T-helper 9 cell (primary cell): Measurements from ENCODE around the gene C19orf12.

Experiments used
- DNase-seq: peaks from one replicate; pipeline ENCODE4 v3.0.0-alpha.2; 2020

The C19orf12 gene

DNA sequence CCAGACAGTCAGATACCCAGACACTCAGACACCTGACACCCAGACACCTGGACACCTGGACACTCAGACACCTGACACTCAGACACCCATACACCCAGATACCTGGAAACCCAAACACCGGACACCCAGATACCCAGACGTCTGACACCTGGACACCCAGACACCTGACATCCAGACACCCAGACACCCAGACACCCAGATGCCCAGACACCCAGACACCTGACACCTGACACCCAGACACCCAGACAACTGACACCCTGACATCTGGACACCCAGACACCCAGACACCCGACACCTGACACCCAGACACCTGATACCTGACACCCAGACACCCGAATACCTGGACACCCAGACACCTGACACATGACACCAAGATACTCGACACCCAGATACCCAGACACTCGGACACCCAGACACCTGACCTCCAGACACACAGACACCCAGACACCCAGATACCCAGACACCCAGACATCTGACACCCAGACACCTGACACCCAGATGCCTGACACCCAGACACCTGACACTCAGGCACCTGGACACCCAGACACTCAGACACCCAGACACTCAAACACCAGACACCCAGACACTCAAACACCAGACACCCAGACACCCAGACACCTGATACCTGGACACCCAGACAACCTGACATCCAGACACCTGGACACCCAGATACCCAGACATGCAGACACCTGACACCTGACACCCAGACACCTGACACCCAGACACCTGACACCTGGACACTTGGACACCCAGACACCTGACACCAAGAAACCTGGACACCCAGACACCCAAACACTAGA lies 19.1 kb downstream of the C19orf12 start:
- no peak for DNase-seq

DNA sequence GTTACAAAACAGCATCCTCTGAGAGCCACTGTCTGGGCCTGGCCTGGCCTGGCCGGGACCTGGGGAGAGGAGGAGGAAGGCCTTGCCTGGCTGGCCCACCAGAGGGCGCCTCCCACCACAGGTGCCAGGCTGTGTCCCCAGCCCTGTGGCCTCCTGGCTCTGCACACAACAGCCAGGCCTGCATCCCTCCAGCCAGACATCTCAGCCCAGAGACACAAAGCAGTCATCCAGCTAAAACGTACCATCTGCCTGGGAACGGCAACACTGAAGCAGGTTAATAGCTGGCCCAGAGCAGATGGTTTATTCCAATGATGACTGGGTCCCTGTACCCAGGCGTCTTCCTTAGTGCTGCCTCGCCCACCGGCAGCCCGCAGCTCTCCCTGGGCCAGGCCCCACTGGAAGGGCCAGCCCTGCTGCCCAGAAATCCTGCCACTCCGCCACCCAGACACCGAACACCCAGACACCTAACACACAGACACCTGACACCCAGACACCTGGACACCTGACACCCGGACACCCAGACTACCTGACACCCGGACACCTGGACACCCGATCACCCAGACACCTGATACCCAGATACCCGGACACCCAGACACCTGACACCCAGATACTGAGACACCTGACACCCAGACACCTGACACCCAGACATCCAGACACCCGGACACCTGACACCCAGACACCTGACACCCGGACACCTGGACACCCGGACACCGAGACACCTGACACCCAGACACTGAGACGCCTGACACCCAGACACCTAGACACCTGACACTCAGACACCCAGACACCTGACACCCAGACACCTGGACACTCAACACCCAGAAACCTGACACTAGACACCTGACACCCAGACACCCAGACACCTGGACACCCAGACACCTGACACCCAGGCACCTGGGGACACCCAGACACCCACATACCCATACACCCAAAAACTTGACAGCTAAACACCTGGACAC lies 20.1 kb downstream of the C19orf12 start:
- peak; percentile 77 for DNase-seq

DNA sequence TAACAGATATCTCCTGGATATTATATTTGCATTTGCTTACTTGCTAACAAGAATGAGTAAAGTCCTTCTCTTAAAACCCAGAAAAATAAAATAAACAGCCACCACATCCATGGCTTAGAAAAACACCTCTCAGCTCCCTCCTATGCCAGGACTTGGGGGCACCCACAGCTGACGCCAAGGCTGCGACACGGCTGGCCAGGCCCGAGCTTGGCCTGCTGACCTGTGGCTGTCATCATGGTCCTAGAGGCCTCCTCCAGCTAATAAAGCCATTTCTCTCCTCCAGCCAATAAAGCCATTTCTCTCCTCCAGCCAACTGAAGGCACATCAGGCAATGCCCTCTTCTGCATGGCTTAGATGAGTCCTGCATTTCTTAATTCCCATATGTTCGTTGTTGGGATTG lies 20.9 kb downstream of the C19orf12 start:
- no peak for DNase-seq

DNA sequence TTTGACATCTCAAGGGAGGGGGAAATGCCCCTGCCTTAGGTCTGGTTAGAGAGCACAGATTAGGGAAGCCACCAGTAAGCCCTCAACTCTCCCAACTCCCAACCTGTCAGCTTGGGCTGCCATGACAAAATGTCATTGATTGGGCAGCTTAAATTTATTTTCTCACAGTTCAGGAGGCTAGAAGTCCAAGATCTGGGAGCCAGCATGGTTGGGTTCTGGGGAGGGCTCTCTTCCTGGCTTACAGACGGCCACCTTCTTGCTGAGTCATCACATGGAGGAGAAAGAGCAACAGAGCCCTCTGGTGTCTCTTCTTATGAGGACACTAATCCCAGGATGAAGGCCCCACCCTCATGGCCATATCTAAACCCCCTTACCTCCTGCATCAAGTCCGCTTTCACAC lies 24.2 kb downstream of the C19orf12 start:
- no peak for DNase-seq

DNA sequence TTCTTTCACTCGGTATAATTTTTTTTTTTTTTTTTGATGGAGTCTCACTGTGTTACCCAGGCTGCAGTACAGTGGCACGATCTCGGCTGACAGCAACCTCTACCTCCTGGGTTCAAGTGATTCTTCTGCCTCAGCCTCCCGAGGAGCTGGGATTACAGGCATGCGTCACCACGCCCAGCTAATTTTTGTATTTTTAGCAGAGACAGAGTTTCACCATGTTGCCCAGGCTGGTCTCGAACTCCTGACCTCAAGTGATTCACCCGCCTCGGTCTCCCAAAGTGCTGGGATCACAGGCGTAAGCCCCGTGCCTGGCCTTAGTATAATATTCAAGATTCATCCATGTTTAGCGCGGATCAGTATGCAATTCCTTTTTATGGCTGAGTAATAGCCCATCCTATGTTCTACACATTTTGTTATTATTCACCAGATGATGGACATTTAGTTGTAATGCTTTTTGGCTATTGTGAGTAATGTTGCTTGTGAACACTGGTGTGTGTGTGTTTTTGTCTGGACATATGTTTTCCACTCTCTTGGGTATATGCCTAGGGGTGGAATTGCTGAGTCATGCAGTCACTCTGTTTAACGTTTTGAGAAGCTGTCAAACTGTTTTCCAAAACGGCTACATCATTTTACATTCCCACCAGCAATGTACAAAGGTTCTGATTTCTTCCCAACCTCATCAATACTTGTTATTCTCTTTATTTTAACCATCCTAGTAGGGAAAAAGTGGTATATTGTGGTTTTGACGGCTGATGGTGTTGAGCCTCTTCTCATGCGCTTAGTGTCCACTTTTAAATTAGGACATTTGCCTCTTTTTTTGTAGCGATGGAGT lies 26.9 kb downstream of the C19orf12 start:
- DNase-seq: no peak

DNA sequence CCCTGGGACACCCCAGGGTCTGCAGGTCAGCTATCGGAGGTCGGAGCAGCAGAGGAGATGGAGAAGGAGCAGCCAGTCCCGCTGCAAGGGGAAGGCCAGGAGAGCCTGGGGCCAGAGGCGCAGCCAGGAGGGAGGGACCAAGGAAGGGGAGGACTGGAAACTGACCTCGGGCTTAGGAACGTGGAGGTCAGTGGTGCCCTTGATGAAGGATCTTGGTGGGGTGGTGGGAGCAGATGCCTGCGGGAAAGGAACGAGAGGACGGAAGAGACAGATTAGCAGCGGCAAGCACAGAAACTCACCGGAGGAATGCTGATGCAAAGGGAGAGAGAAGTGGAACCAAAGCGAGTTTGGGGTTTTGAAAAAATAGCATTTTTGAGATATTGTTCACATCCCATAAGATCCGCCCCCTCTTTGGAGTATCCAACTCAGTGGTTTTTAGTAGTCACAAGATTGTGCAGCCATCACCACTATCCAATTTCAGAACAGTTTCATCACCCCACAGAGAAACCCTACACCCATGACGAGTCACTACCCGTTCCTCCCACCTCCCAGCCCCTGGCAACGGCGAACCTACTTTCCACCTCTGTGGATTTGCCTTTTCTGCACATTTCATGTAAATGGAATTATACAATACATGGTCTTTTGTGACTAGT lies 27.7 kb downstream of the C19orf12 start:
- no peak for DNase-seq

DNA sequence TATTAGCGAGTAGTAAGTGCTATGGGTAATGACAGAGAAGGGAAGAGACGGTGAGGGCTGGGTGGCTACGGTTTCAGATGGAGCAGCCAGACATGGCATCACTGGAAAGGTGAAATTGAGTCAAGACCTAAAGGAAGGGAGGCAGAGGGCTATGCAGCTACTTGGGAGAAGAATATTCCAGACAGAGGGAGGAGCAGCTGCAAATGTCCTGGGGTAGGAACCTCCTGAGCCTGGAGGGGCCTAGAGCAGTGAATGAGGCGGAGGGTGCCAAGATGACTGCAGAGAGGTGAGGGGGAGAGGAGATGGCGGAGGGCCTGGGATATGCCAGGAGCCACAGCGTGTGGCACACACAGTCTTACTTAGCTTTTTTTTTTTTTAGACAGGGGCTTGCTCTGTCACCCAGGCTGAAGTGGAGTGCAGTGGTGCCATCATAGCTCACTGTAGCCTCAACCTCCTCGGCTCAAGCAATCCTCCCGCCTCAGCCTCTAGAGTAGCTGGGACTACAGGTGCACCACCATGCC lies 28.7 kb downstream of the C19orf12 start:
- no peak for DNase-seq

DNA sequence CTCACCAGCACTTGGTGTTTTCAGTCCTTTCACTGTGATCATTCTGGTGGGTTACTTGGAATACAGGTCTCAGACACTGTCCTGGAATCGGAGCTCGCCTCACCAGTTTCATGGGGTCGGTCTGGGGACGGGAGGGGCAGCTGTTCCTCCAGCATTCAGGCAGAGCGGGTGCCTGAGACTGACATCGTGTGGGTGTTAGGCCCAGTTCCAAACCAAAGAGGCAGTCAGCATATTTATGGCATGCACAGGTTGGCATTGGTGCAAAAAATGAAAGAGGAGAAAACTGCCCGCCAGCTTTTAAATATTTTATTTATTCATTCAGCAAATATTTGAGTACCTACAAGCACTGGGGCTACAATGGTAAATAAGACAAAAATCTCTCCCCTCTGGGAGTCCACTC lies 29.7 kb downstream of the C19orf12 start:
- no peak for DNase-seq

DNA sequence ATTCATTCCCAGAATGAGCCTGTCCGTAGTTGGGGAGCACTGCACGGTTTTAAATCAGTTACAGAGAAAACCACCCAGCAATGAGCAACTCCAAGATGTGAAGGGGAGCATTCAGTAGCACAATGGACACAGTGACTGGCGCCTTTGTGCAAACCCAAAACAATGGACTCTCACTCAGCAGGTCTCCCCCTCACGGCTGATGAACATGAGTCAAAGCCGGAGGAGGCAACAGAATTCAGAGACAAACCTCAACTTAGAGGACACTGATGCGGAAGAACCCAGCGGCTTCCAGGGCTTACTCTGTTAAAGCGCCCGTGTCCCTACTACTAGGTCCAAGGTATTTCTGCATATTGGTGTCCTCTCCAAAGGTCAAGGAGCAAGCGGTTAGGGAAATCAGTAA lies 32.1 kb downstream of the C19orf12 start:
- no peak for DNase-seq

DNA sequence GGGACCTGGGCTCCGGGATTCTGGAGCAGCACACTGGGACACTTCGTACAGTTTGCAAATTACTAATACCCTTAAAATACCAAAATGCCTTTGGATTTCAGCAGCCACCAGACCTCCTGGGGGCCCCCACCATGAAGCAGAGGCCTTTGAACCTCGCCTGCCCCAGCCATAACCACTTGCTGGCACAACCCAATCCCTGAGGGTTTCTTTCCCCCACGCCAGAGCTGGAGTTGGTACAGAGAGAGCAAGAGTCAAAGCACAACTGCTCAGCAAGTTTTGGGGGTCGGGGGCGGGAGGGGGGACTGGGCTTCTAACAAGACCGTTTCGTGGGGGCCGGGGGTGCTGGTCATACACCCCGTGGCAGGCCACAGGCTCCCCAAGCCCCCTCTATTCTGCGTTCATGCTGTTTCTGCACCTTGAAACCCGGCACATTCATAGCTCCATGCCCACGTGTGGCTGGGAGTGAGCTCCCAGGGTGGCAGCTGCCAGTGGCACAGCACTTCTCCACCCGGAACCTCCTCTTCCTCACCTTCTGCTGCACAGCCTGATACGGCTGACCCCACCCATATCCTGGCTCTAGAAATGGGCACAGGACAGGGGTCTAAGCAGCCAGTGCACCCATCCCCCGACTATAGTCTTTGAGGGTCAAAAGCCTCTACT lies 32.7 kb downstream of the C19orf12 start:
- no peak for DNase-seq

DNA sequence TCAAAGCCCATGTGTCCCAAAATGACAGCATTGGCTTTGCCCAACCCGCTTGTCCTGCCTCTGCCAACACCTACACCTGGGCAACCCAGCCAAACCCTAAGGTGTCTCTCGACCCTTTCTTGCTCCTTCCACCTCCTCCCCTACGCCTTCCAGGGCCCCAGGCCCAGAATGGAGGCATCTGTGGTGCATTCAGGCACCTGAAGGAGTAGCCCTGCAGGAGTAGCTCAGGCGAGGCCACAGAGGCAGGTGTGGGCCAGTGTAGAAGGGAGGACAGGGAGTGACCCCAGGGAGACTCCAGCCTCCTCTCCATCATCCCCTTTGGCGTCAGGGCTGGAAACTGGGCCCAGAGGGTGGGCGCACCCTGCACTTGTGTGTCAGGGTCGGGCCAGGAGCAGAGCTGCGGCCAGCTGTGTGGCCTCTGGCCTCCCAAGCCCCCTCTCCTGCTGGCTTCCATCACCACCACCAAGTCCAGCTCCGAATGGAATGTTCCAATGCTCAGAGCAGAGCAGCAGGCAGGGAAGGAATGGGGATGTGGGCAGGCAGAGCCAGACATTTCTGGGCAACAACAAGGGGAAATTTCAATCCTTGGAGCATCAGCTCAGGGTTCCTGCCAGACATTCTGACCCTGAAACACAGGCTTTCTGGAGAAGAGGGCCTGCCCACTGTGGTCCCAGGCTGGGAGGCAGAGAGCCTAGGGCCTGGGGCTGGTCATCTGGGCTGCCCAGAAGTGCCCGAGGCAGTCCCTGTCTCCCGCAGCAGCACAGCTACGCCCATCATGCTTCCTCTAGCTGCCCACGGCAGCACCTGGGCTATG lies 33.4 kb downstream of the C19orf12 start:
- no peak for DNase-seq

DNA sequence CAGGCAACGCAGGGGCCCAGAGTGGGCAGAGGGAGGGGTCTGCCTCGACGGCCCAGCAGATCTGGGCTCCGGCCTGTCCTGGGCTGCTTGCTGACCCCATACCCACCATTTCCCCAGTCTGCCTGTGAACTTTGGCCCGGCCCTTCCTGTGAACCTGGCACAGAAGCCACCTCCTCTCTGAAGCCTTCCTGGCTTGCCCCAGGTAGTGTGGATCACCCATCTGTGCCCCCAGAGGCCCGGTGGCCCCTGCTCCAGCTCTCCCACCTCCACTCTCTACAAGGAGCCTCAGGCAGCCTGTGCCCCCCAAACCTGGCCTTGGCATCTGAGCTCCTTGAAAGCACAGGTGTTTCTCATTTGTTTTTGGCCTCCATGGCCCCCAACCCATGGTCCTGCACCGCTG lies 34.1 kb downstream of the C19orf12 start:
- no peak for DNase-seq

DNA sequence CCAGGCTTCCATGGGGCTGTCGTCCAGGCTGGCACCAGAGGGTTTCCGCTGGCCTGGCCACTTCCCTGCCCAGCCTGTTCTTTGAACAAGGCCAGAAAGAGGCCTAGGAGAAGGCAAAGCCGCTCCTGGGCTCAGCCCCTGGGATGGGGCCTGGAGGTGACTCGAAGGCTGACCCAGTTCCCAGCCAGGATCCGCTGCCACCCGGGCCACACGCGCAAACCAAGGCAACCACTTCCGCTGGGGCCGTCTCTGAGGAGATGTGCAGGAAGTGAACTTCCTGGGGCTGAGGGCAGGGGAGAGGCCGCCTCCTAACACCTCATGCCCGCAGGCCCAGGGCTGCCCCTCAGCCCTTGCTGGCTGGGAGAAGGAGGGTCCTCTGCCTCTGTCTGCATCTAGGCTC lies 34.6 kb downstream of the C19orf12 start:
- peak; percentile 81 for DNase-seq

DNA sequence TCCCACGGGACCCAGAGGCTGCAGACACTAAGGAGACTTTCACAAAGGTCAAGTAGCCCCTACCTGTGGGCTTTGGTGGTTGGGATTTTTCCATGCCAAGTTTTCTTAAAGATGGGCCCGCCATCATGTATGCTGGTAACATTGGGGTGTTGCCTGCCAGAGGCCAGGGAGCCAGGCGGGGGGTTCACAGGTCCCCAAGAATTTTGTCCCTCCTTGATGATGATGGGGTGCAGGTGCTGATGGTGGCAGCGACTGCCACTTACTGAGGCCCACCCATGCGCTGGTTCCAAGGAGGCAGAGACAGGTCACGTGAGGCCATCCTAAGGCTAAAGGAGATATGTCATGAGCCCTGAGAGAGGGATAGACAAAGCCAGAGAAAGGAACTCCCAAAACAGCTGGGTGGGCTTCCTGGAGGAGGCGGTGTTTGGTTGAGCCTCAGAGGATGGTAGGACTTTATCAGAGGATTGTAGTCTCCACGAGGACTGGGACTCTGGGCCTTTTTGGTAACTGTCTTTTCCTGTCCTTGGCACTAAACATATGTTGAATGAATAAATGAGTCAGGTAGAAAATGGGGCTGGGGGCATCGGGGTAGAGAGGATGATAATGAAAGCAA lies 35.4 kb downstream of the C19orf12 start:
- DNase-seq: no peak

DNA sequence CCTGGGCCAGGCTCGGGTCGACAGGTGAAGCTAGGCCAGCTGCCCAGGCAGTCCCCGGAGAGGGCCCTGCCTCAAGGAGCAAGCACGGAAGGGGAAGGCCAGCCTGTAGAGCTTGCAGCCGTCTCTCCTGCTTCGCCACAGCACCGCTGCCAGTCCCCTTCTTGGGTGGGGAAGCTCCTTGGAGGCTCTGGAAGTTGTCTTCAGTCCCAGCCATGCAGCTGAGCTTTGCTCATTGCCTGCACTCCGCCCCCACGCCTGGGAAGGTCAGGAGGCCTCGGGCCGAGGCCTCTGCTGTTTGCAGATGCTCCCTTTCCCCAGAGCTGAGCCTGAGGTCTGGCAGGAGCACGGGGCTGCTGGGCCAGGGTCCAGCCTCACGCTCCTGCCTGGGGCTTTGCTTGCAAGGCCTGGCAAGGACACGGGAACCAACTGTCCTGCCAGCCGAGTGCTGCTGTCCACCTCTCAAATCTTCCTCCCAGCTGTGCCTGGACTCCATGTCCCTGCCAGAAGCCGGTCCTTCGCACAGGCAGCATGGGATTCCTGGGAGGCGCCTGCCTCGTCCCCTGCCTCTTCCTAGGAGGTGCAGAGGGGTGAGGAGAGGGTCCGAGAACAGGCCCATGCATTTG lies 36.5 kb downstream of the C19orf12 start:
- DNase-seq: no peak

DNA sequence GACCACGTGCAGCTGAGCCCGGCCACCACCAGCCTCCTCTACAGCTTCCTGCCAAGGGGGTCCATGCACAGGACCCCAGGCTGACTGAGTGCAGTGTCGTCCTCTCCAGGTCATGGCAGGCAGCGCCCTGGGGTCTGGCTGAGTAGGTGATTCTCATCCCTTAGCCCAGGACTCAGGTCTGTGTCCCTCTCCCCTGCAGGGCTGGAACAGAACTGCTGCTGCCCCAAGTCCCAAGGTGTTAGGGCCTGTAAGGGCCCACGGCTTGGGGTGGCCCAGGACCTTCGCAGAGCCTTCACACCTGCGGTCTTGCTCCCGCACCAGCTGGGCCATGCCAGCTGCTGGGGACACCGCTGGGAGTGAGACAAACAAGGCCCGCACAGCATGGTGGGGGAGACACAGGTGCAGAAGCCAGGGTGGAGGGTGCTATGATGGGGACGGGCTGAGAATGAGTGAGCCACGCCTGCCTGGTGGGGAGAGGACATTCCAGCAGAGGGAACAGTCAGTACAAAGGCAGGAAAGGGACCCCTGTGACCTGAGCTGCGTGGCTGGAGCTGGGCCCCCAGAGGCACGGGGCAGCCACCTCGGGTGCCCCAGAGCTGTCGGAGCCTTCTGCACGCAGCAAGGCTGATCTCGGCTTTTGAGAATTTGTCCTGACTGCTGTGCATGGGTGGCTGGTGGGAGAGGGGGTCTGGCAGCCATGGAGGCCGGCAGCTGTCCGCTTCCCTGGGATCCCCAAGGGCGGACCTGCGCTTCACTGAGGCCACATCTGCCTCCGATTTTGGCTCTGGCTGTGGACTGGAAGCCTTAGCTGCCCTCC lies 37.9 kb downstream of the C19orf12 start:
- no peak for DNase-seq

DNA sequence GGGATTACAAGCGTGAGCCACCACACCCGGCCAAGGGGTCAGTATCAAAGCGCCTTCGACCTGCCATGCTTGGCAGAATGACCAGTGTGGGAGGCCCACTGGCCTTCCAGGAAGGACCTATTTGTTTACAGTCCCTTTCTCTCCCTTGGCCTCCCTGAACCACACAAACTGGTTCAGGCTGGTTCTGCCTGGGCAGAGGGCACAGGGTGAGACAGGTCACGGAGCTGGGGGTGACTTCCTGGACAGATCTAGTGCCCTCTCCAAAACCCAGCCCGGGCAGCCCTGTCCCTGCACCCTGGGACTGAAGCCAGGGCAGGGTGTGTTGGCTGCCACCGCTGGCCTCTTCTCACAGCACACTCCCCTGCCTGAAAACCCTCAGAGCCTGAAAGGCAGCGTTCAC lies 38.5 kb downstream of the C19orf12 start:
- no peak for DNase-seq

DNA sequence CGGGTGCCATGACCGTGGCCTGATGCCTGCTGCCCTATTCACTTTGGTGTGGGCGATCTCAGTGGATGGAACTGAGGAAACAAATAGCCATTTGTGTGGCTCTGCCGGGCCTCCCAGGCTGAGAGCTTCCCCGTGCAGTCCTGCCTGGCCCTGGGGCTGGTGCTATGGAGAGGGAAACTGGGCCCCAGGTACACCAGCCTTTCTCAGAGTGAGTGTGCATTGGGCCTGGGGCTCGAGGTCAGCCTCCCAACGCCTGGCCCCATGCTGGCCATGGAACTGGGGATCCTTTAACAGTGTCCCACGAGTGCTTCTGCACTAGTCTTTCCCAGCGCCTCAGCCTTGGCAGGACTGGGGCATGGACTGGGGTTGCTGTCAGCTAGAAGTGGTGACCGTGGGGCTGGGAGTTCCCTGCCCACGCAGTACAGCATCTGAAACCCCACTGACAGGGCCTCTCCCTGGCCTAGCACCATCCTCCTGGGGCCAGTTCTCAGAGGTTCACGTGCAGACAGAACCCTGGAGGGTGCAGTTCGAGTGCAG lies 39.3 kb downstream of the C19orf12 start:
- DNase-seq: no peak
